ENCODE results near the gene SERPINA10.
"Not testable (repeated sequence)": the region's sequence is repeated elsewhere in the genome, so short reads cannot be mapped to it uniquely, and the experiment has no call there.

DNA sequence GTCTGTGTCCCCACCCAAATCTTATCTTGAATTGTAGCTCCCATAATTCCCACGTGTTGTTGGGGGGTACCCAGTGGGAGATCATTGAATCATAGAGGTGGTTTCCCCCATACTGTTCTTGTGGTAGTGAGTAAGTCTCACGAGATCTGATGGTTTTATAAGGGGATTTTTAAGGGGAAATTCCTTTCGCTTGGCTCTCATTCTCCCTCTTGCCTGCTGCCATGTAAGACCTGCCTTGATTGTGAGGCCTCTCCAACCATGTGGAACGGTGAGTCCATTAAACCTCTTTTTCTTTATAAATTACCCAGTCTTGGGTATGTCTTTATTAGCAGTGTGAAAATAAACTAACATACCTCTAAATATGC, 3.1 kb upstream of the SERPINA10 start:
- TF ChIP-seq, protein P1, sequence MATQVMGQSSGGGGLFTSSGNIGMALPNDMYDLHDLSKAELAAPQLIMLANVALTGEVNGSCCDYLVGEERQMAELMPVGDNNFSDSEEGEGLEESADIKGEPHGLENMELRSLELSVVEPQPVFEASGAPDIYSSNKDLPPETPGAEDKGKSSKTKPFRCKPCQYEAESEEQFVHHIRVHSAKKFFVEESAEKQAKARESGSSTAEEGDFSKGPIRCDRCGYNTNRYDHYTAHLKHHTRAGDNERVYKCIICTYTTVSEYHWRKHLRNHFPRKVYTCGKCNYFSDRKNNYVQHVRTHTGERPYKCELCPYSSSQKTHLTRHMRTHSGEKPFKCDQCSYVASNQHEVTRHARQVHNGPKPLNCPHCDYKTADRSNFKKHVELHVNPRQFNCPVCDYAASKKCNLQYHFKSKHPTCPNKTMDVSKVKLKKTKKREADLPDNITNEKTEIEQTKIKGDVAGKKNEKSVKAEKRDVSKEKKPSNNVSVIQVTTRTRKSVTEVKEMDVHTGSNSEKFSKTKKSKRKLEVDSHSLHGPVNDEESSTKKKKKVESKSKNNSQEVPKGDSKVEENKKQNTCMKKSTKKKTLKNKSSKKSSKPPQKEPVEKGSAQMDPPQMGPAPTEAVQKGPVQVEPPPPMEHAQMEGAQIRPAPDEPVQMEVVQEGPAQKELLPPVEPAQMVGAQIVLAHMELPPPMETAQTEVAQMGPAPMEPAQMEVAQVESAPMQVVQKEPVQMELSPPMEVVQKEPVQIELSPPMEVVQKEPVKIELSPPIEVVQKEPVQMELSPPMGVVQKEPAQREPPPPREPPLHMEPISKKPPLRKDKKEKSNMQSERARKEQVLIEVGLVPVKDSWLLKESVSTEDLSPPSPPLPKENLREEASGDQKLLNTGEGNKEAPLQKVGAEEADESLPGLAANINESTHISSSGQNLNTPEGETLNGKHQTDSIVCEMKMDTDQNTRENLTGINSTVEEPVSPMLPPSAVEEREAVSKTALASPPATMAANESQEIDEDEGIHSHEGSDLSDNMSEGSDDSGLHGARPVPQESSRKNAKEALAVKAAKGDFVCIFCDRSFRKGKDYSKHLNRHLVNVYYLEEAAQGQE (IDR thresholded peaks at IDR 0.05; ENCODE audit: borderline replicate concordance) = not testable (repeated sequence)
- TF ChIP-seq, protein P2, sequence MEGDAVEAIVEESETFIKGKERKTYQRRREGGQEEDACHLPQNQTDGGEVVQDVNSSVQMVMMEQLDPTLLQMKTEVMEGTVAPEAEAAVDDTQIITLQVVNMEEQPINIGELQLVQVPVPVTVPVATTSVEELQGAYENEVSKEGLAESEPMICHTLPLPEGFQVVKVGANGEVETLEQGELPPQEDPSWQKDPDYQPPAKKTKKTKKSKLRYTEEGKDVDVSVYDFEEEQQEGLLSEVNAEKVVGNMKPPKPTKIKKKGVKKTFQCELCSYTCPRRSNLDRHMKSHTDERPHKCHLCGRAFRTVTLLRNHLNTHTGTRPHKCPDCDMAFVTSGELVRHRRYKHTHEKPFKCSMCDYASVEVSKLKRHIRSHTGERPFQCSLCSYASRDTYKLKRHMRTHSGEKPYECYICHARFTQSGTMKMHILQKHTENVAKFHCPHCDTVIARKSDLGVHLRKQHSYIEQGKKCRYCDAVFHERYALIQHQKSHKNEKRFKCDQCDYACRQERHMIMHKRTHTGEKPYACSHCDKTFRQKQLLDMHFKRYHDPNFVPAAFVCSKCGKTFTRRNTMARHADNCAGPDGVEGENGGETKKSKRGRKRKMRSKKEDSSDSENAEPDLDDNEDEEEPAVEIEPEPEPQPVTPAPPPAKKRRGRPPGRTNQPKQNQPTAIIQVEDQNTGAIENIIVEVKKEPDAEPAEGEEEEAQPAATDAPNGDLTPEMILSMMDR (IDR thresholded peaks at IDR 0.05; ENCODE audit: poor library complexity, severe bottlenecking) = not testable (repeated sequence)
- not testable (repeated sequence) for TF ChIP-seq SMC3 (conservative IDR thresholded peaks at IDR 0.05; ENCODE audit: poor library complexity); EP300 (conservative IDR thresholded peaks at IDR 0.05; ENCODE audit: poor library complexity, severe bottlenecking); EZH2 (IDR thresholded peaks at IDR 0.05; ENCODE audit: borderline replicate concordance, insufficient read depth, low read length, poor library complexity, severe bottlenecking)

Measured in neural cell (in vitro differentiated cells).